Vagina (tissue), 2 donors: ENCODE measurements around the gene CASP8. TPM values are rescaled to one million over a fixed set of nuclear protein-coding genes. Genes with fewer than 3 reads are reported as not detected.
"Not testable (repeated sequence)": the region's sequence is repeated elsewhere in the genome, so short reads cannot be mapped to it uniquely, and the experiment has no call there.

ENCODE experiments used
- DNase-seq, 2 donors: peaks; one replicate each; pipeline ENCODE4 v3.0.0-alpha.2; 2017; ENCODE audit errors: extremely low spot score in 2 of 2
- H3K27ac ChIP-seq: fragments of 200-600 bp; sonication (generic); one replicate; pipeline ENCODE4 v1.5.1; 2019
- H3K27me3 ChIP-seq: fragments of 200-600 bp; sonication (generic); one replicate; pipeline ENCODE4 v1.5.1; 2019
- H3K36me3 ChIP-seq, 2 donors: fragments of 200-600 bp; sonication (generic); one replicate each; pipeline ENCODE4 v1.5.1; 2017 to 2019
- H3K4me1 ChIP-seq: fragments of 200-600 bp; sonication (generic); one replicate; pipeline ENCODE4 v1.5.1; 2019
- H3K4me3 ChIP-seq, 2 donors: fragments of 200-600 bp; sonication (generic); 1 replicate in 1 of 2; 2 replicates in 1 of 2; pipeline ENCODE4 v1.5.1; 2016 to 2019
- H3K9me3 ChIP-seq: fragments of 200-600 bp; sonication (generic); one replicate; pipeline ENCODE4 v1.5.1; 2019
- CTCF ChIP-seq, 3 experiments: fragments of 450-650 bp in 2 of 3; fragments of 200-600 bp in 1 of 3; sonication (generic) in 1 of 3; IDR thresholded peaks; one replicate each; pipeline ENCODE4 v1.5.1; 2017 to 2019; ENCODE audit warnings: antibody characterized with exemption in 3 of 3, mild to moderate bottlenecking in 2 of 3, moderate library complexity in 2 of 3
- POLR2A ChIP-seq, 2 donors: fragments of 450-650 bp; IDR thresholded peaks; one replicate each; pipeline ENCODE4 v1.6.1; 2017; ENCODE audit warnings: antibody characterized with exemption in 2 of 2, mild to moderate bottlenecking in 2 of 2, moderate library complexity in 2 of 2
- POLR2AphosphoS5 ChIP-seq, 2 donors: sonication (generic); formaldehyde crosslinking; IDR thresholded peaks; one replicate each; pipeline ENCODE4 v1.9.0; 2017; ENCODE audit warnings: antibody characterized with exemption in 2 of 2, mild to moderate bottlenecking in 2 of 2, low read depth in 1 of 2; ENCODE audit not compliant: insufficient read depth in 1 of 2
- intact Hi-C: fragments of 100-400 bp; cut with DNase I; formaldehyde crosslinking; loops from one replicate; pipeline ENCODE4 v1.15.1; 2023
- total RNA-seq: library from RNA; depleted of rRNA; stranded (reverse); fragments of >200 nt; gene quantifications from one replicate; pipeline ENCODE4 v1.2.3, GENCODE V29; 2016

CASP8 gene
- total RNA-seq, 1 donor from 2014 or later = 29.2 TPM

GRCh38 chr2:201298462-201299052, 38.2 kb downstream of the CASP8 start:
- no peaks in the 10 kb centered on the region for H3K36me3 ChIP-seq
- no peak overlapping the region for H3K27ac ChIP-seq
- no peaks in the 10 kb centered on the region for H3K4me1 ChIP-seq
- no peak overlapping the region for H3K4me3 ChIP-seq
- DNase-seq = no peak
- no peaks in the 10 kb centered on the region for H3K27me3 ChIP-seq
- intact Hi-C loops = no loop called here
- no peak for TF ChIP-seq CTCF (IDR thresholded peaks at IDR 0.05)
- TF ChIP-seq POLR2A (IDR thresholded peaks at IDR 0.05) = no peak
- no peaks in the 10 kb centered on the region for H3K9me3 ChIP-seq

GRCh38 chr2:201299929-201300328, 39.6 kb downstream of the CASP8 start:
- H3K4me3 ChIP-seq, H3K9me3 ChIP-seq, intact Hi-C loops, H3K36me3 ChIP-seq, DNase-seq, H3K27ac ChIP-seq, H3K4me1 ChIP-seq, H3K27me3 ChIP-seq: not testable (repeated sequence)

- no peaks in the 10 kb centered on the region for H3K4me1 ChIP-seq
- intact Hi-C loops = no loop called here
- H3K4me3 ChIP-seq = no peak overlapping the region
- no peak for DNase-seq
- no peak overlapping the region for H3K27ac ChIP-seq
- H3K9me3 ChIP-seq = no peaks in the 10 kb centered on the region
- H3K27me3 ChIP-seq = no peaks in the 10 kb centered on the region
- no peak for TF ChIP-seq POLR2AphosphoS5 (IDR thresholded peaks at IDR 0.05; ENCODE audit: insufficient read depth in 1 of 2, low read depth in 1 of 2)
- no peak for TF ChIP-seq CTCF (IDR thresholded peaks at IDR 0.05)
- TF ChIP-seq POLR2A (IDR thresholded peaks at IDR 0.05) = no peak
- H3K36me3 ChIP-seq = no peaks in the 10 kb centered on the region
Measured at GRCh38 chr2:201307876-201308275, 47.5 kb downstream of the CASP8 start.

GRCh38 chr2:201308914-201309313, 48.6 kb downstream of the CASP8 start:
- no peaks in the 10 kb centered on the region for H3K36me3 ChIP-seq
- TF ChIP-seq CTCF (IDR thresholded peaks at IDR 0.05) = no peak
- TF ChIP-seq POLR2AphosphoS5 (IDR thresholded peaks at IDR 0.05; ENCODE audit: insufficient read depth in 1 of 2, low read depth in 1 of 2) = no peak
- TF ChIP-seq POLR2A (IDR thresholded peaks at IDR 0.05) = no peak
- H3K27me3 ChIP-seq = no peaks in the 10 kb centered on the region
- no peak overlapping the region for H3K4me3 ChIP-seq
- intact Hi-C loops = no loop called here
- no peaks in the 10 kb centered on the region for H3K4me1 ChIP-seq
- DNase-seq = no peak
- H3K9me3 ChIP-seq = no peaks in the 10 kb centered on the region
- no peak overlapping the region for H3K27ac ChIP-seq

- TF ChIP-seq CTCF (IDR thresholded peaks at IDR 0.05) = no peak
- no peak for TF ChIP-seq POLR2AphosphoS5 (IDR thresholded peaks at IDR 0.05; ENCODE audit: insufficient read depth in 1 of 2, low read depth in 1 of 2)
- no peak for TF ChIP-seq POLR2A (IDR thresholded peaks at IDR 0.05)
- no peaks in the 10 kb centered on the region for H3K4me1 ChIP-seq
- no peak overlapping the region for H3K27ac ChIP-seq
- no peak for DNase-seq
- H3K27me3 ChIP-seq = no peaks in the 10 kb centered on the region
- intact Hi-C loops = no loop called here
- no peak overlapping the region for H3K4me3 ChIP-seq
- no peaks in the 10 kb centered on the region for H3K36me3 ChIP-seq
- no peaks in the 10 kb centered on the region for H3K9me3 ChIP-seq
Measured at GRCh38 chr2:201313362-201313761, 53.0 kb downstream of the CASP8 start.
